Ishikawa (cell line): Measurements from ENCODE around the gene CD248.
A peak's percentile ranks its signal among the peaks of the same experiment; 100 is the strongest.

ENCODE experiments used
- CEBPB ChIP-seq: IDR thresholded peaks from 2 replicates; pipeline ENCODE4 v1.6.1; 2012
- CREB1 ChIP-seq: IDR thresholded peaks from 2 replicates; pipeline ENCODE4 v1.6.1; 2012; ENCODE audit warnings: low read depth
- EGR1 ChIP-seq: IDR thresholded peaks from 2 replicates; pipeline ENCODE4 v1.6.1; 2012
- EP300 ChIP-seq: IDR thresholded peaks from 2 replicates; pipeline ENCODE4 v1.6.1; 2012; ENCODE audit warnings: borderline replicate concordance
- FOXM1 ChIP-seq: IDR thresholded peaks from 2 replicates; pipeline ENCODE4 v1.6.1; 2012; ENCODE audit warnings: low read depth, borderline replicate concordance
- MAX ChIP-seq: IDR thresholded peaks from 2 replicates; pipeline ENCODE4 v1.6.1; 2012
- NFIC ChIP-seq: IDR thresholded peaks from 2 replicates; pipeline ENCODE4 v1.6.1; 2012
- RAD21 ChIP-seq: IDR thresholded peaks from 2 replicates; pipeline ENCODE4 v1.6.1; 2012; ENCODE audit warnings: low read depth
- REST ChIP-seq: IDR thresholded peaks from 2 replicates; pipeline ENCODE4 v1.6.1; 2012; ENCODE audit warnings: low read depth, mild to moderate bottlenecking
- TAF1 ChIP-seq: IDR thresholded peaks from 2 replicates; pipeline ENCODE4 v1.6.1; 2012; ENCODE audit warnings: low read depth, mild to moderate bottlenecking
- TCF12 ChIP-seq: IDR thresholded peaks from 2 replicates; pipeline ENCODE4 v1.6.1; 2012; ENCODE audit warnings: low read depth
- TEAD4 ChIP-seq: IDR thresholded peaks from 2 replicates; pipeline ENCODE4 v1.6.1; 2012
- USF1 ChIP-seq: IDR thresholded peaks from 2 replicates; pipeline ENCODE4 v1.6.1; 2012
- YY1 ChIP-seq: IDR thresholded peaks from 2 replicates; pipeline ENCODE4 v1.6.1; 2012; ENCODE audit warnings: low read depth
- ZBTB7A ChIP-seq: IDR thresholded peaks from 2 replicates; pipeline ENCODE4 v1.6.1; 2012; ENCODE audit warnings: low read depth

CD248 gene

GRCh38 chr11:66318600-66318970 is 1.7 kb upstream of the CD248 start:
- TF ChIP-seq RAD21, result no peak
- TF ChIP-seq YY1, result no peak
- no peak for TF ChIP-seq TAF1
- no peak for TF ChIP-seq REST
- TF ChIP-seq MAX, result no peak
- TF ChIP-seq CEBPB, result no peak
- no peak for TF ChIP-seq TEAD4
- no peak for TF ChIP-seq ZBTB7A
- TF ChIP-seq USF1, result no peak

- TF ChIP-seq RAD21 (no peak), USF1 (no peak), TCF12 (no peak), CEBPB (peak; percentile 77)
Observed at GRCh38 chr11:66317723-66318599, 1.1 kb upstream of the CD248 start.

GRCh38 chr11:66317322-66317722 is 478 bp upstream of the CD248 start:
- TF ChIP-seq USF1 (no peak), REST (no peak), FOXM1 (no peak), CEBPB (no peak), EP300 (no peak), TEAD4 (no peak), ZBTB7A (no peak), NFIC (no peak), TAF1 (no peak), MAX (no peak), CREB1 (no peak), YY1 (no peak), TCF12 (no peak), RAD21 (no peak), EGR1 (no peak)

GRCh38 chr11:66315921-66316811 is 678 bp downstream of the CD248 start:
- no peak for TF ChIP-seq NFIC
- no peak for TF ChIP-seq YY1
- TF ChIP-seq USF1, result no peak
- no peak for TF ChIP-seq REST
- no peak for TF ChIP-seq EGR1
- no peak for TF ChIP-seq MAX
- no peak for TF ChIP-seq RAD21
- TF ChIP-seq TAF1, result no peak
- TF ChIP-seq FOXM1, result no peak
- TF ChIP-seq ZBTB7A, result no peak
- TF ChIP-seq TCF12, result no peak
- TF ChIP-seq TEAD4, result no peak
- no peak for TF ChIP-seq CEBPB
- no peak for TF ChIP-seq CREB1
- no peak for TF ChIP-seq EP300
